Regular cardiac myocyte (primary cell): Measurements from ENCODE around the gene CXCR6. TPM values are rescaled to one million over a fixed set of nuclear protein-coding genes. Genes with fewer than 3 reads are reported as not detected.

Source experiments
- total RNA-seq: library from RNA; depleted of rRNA; stranded (reverse); fragments of >200 nt; gene quantifications from 2 replicates; pipeline ENCODE4 v1.2.3, GENCODE V29; 2014

The CXCR6 gene
- total RNA-seq: not detected in 2 replicates

DNA sequence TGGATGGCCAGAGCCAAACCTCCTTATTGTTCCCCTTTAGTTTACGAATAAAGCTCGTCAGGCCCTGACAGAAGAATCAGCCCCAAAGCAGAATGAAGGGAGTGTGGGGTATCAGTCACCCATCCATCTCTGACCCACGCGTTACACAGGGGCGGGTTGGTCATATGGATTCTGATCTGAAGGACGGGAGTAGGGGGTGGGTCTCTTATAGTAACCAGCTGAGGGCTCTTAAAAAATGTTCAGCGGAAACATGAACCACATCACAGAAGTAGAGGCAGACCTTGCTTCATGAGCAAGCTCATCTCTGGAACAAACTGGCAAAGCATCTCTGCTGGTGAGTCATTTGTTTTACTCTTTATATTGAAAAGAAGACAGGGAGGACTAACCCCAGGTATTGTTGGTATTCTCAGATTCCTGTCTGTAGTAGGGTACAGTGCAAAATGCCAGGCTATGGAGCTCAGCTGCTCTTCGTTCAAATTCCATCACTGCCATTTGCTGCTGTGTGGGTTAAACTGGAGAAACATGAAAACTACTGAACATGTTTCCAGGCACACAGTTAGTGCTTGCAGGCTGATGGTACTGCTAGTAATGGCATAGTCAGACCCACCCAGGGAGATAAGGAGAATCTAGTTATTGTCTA, at the start of gene CXCR6:
Gene CXCR6 (plus strand): TSS at position 258 of the 640 bp plus-strand sequence. CDS start 3,018 bp downstream, outside the sequence.

DNA sequence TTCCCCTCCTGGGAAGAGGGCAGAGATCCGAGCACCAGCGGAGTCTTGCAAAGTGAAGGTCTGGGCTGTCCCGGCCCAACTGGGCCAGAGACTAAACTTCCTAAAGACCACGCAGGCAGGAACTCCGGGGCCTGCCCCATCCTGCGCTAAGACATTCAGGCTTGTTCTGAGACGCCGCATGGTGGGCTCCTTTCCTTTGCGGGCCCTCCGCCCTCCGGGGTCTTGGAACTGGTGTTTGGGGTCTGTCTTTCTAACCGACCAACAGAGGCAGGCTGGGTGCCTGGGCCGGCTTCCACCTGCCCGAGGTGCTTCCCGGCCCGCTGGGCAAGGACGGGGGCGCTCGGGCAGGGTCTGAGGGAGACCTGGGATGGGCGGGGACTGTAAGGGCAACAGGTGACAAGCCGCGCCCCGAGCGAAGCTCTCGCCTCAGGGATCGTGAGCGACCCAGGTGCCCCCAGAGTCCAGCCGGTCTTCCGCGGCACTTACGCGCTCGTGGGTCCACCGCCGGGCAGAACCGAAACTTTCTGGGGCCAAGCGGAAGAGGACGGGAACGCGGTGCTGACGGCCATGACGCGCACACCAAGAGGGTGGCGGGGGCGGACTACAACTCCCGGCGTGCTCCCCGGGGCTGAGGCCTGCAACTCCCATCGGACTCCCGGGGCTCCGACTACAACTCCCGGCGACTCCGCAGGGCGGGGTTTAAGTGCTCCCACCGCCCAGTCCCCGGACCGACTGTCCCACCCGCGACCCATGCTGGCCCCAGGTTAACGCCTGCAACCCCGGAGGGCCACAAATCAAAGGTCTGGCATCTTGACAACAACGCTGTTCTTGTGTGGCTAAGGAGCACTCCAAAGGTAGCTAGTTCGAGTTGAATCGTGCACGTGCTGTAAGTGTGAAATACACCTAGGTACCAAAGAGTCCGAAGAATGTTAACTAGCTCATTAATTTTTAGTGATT, 52.2 kb downstream of the CXCR6 start, which contains the start of gene FYCO1:
Gene FYCO1 (minus strand): TSS at position 589 of the 957 bp plus-strand sequence. CDS start 10,914 bp downstream, outside the sequence.

Other genes with a start within 250 kb of the CXCR6 start
- gene SLC6A20, start 146.9 kb upstream of the CXCR6 start, total RNA-seq: not detected in 2 replicates
- gene LZTFL1, start 101.3 kb upstream of the CXCR6 start, total RNA-seq: 9.4 and 17.8 TPM in 2 replicates
- not detected in 2 replicates for gene CCR9, start 56.9 kb upstream of the CXCR6 start, total RNA-seq
- gene FYCO1, start 52.4 kb downstream of the CXCR6 start, total RNA-seq: 17.4 and 24.5 TPM in 2 replicates
- gene XCR1, start 84.0 kb downstream of the CXCR6 start, total RNA-seq: not detected in 2 replicates